ENCODE results near the gene ALAS2.

GRCh38 chrX:55011294-55011693 lies 19.5 kb downstream of the ALAS2 start:
- TF ChIP-seq CTCF (IDR thresholded peaks at IDR 0.05; ENCODE audit: low read depth, low read length, missing input control) (peak; percentile 33), SP1 (IDR thresholded peaks at IDR 0.05) (no peak), GABPA (IDR thresholded peaks at IDR 0.05 in 1 of 2, conservative IDR thresholded peaks at IDR 0.05 in 1 of 2) (no peak), RAD21 (IDR thresholded peaks at IDR 0.05) (peak; percentile 45 to 68), MAX (IDR thresholded peaks at IDR 0.05) (no peak), ATF3 (IDR thresholded peaks at IDR 0.05) (no peak), JUND (IDR thresholded peaks at IDR 0.05) (no peak), REST (IDR thresholded peaks at IDR 0.05) (no peak), RXRA (IDR thresholded peaks at IDR 0.05) (no peak), HNF4A (conservative IDR thresholded peaks at IDR 0.05) (no peak), ZBTB33 (IDR thresholded peaks at IDR 0.05) (no peak), HNF4G (IDR thresholded peaks at IDR 0.05) (no peak), TAF1 (conservative IDR thresholded peaks at IDR 0.05) (no peak), FOXA2 (IDR thresholded peaks at IDR 0.05) (no peak)
